Pancreas (tissue), 10 donors: ENCODE measurements around the gene MAPK8IP2. TPM values are rescaled to one million over a fixed set of nuclear protein-coding genes. Genes with fewer than 3 reads are reported as not detected.

Source experiments
- ATAC-seq, 4 donors: fragments of 200-7000 bp; cut with Tn5 transposase; one replicate each; pipeline versions ENCODE4 v1.8.0 to v1.9.1; 2020; ENCODE audit warnings: mild to moderate bottlenecking in 4 of 4, moderate library complexity in 4 of 4
- DNase-seq, 6 donors: peaks; one replicate each; pipeline ENCODE4 v3.0.0-alpha.2; 2020
- FAIRE-seq: peaks from 2 replicates; lab custom pipeline; 2012; peaks lifted over from hg19 to GRCh38; lab: Jason Lieb, UNC
- H3K27ac ChIP-seq, 4 donors: fragments of 200-600 bp; sonication (generic); 1 replicate in 3 of 4; 2 replicates in 1 of 4; pipeline versions ENCODE4 v1.5.0 to v1.8.0; 2020
- H3K27me3 ChIP-seq, 4 donors: fragments of 200-600 bp; one replicate each; pipeline ENCODE4 v1.8.0; 2021
- H3K36me3 ChIP-seq, 3 donors: fragments of 200-600 bp; sonication (generic) in 1 of 3; one replicate each; pipeline versions ENCODE4 v1.5.0 to v1.8.0; 2020 to 2021
- H3K4me1 ChIP-seq, 3 donors: fragments of 200-600 bp; one replicate each; pipeline ENCODE4 v1.8.0; 2021
- H3K4me3 ChIP-seq, 4 donors: fragments of 200-600 bp; sonication (generic) in 2 of 4; one replicate each; pipeline versions ENCODE4 v1.5.0 to v1.8.0; 2020 to 2021
- H3K9me3 ChIP-seq, 4 donors: fragments of 200-600 bp; one replicate each; pipeline ENCODE4 v1.8.0; 2021
- CTCF ChIP-seq, 4 donors: fragments of 200-600 bp; sonication (generic) in 3 of 4; IDR thresholded peaks; one replicate each; pipeline versions ENCODE4 v1.5.0 to v1.8.0; 2021; ENCODE audit warnings: antibody characterized with exemption in 4 of 4
- WGBS, 2 donors: extraction: QIAGEN DNeasy Blood & Tissue Kit; methylation state at CpG; one replicate each; pipeline ENCODE4 v1.1.7; 2013; 5-methylcytosine and 5-hydroxymethylcytosine counted together
- intact Hi-C, 3 donors: fragments of 100-400 bp; cut with DNase I; formaldehyde crosslinking; loops; one replicate each; pipeline versions ENCODE4 v1.11.1 to v1.14.2; 2022
- polyA plus RNA-seq, 2 donors: library from polyadenylated mRNA; stranded (reverse); fragments of 200-250 nt; gene quantifications; one replicate each; pipeline ENCODE4 v1.2.3, GENCODE V29; 2013
- total RNA-seq, 6 donors: library from RNA; stranded (reverse); fragmentation: NEBNext Ultra II Directional in 4 of 6; extraction: Animal tissue kit (Norgen Biotek cat#: 25700) in 4 of 6; gene quantifications; one replicate each; pipeline versions ENCODE4 v1.2.1 to v1.2.4, GENCODE V29; 2021 to 2023
- donor health status: healthy with polysubstance abuse.
- donor health status: DM: no; HTN: no; CAD: no; lungs with moderate emphysema.
- donor health status: DM: no; HTN: no; CAD: no.
- donor health status: control.
- donor health status: control.
- donor health status: Bipolar disorder and iron deficiency.
- donor health status: DM: yes; HTN: yes; CAD: no.
- donor health status: DM: no; HTN: no; CAD: no.
- donor health status: DM: no; HTN: no; CAD: no.
- donor health status: DM: yes; HTN: yes; CAD: no.

MAPK8IP2 gene
- total and polyA plus RNA-seq, 8 donors, result 1.4 to 10.0 (median 2.6) TPM

- 78 to 83% methylated on average over 14 of the region's 14 CpGs for WGBS, 2 donors
- no peak overlapping the region for H3K4me3 ChIP-seq
- intact Hi-C loops, result no loop called here
- ATAC-seq (no peak), FAIRE-seq (no peak), DNase-seq (peak in 3 of 6 donors; percentile 32 to 77 (median 55))
- no peak overlapping the region for H3K27ac ChIP-seq
- TF ChIP-seq CTCF (IDR thresholded peaks at IDR 0.05), result no peak
- no peaks in the 10 kb centered on the region for H3K27me3 ChIP-seq
- H3K4me1 ChIP-seq, result peaks cover 17 to 27% (median 25%) of the 10 kb centered on the region in 3 donors
- H3K36me3 ChIP-seq, result no peaks in the 10 kb centered on the region
- no peaks in the 10 kb centered on the region for H3K9me3 ChIP-seq
Observed at GRCh38 chr22:50625131-50625567, 24.6 kb downstream of the MAPK8IP2 start.

GRCh38 chr22:50625568-50626313 lies 25.1 kb downstream of the MAPK8IP2 start:
- WGBS, 2 donors, result 91 to 93% methylated on average over 26 to 27 of the region's 27 CpGs
- H3K36me3 ChIP-seq, result no peaks in the 10 kb centered on the region
- intact Hi-C loops, result no loop called here
- no peaks in the 10 kb centered on the region for H3K9me3 ChIP-seq
- H3K27ac ChIP-seq, result no peak overlapping the region
- peak in 2 of 6 donors; percentile 29 to 81 for DNase-seq
- FAIRE-seq, result no peak
- H3K4me3 ChIP-seq, result no peak overlapping the region
- ATAC-seq, result no peak
- no peaks in the 10 kb centered on the region for H3K27me3 ChIP-seq
- no peak for TF ChIP-seq CTCF (IDR thresholded peaks at IDR 0.05)
- peaks cover 14 to 25% (median 24%) of the 10 kb centered on the region in 3 donors for H3K4me1 ChIP-seq

- no peak overlapping the region for H3K4me3 ChIP-seq
- FAIRE-seq (no peak), DNase-seq (peak in 2 of 6 donors; percentile 46 to 72)
Observed at GRCh38 chr22:50626314-50626849, 25.8 kb downstream of the MAPK8IP2 start.

GRCh38 chr22:50626850-50627641 lies 26.5 kb downstream of the MAPK8IP2 start:
- no peak for TF ChIP-seq CTCF (IDR thresholded peaks at IDR 0.05)
- H3K4me1 ChIP-seq, result peaks cover 4 to 16% (median 14%) of the 10 kb centered on the region in 3 donors
- H3K27ac ChIP-seq, result peak overlapping the region; percentile 22 to 58 (median 42)
- DNase-seq, result peak in 3 of 6 donors; percentile 40 to 85 (median 64)
- no peaks in the 10 kb centered on the region for H3K9me3 ChIP-seq
- WGBS, 2 donors, result 59 to 70% methylated on average over 40 to 42 of the region's 42 CpGs
- no peaks in the 10 kb centered on the region for H3K36me3 ChIP-seq
- FAIRE-seq, result no peak
- no peaks in the 10 kb centered on the region for H3K27me3 ChIP-seq
- intact Hi-C loops, result no loop called here
- H3K4me3 ChIP-seq, result peak overlapping the region; percentile 72 to 89 (median 84)
- ATAC-seq, result no peak

More at GRCh38 chr22:50626314-50626849, 25.8 kb downstream of the MAPK8IP2 start:
- Histone ChIP-seq H3K9me3 (no peaks in the 10 kb centered on the region), H3K36me3 (no peaks in the 10 kb centered on the region), H3K4me1 (peaks cover 8 to 22% (median 18%) of the 10 kb centered on the region in 3 donors), H3K27ac (no peak overlapping the region), H3K27me3 (no peaks in the 10 kb centered on the region)
- intact Hi-C loops, result no loop called here
- no peak for TF ChIP-seq CTCF (IDR thresholded peaks at IDR 0.05)
- 85 to 95% methylated on average over 10 to 12 of the region's 12 CpGs for WGBS, 2 donors
- ATAC-seq, result no peak
